Gastrocnemius medialis (tissue), 4 donors: Measurements from ENCODE around the gene ZNF276.

Experiments
- POLR2A ChIP-seq, 2 donors: fragments of 450-650 bp; IDR thresholded peaks; one replicate each; pipeline ENCODE4 v1.6.1; 2017; ENCODE audit warnings: antibody characterized with exemption in 2 of 2, mild to moderate bottlenecking in 2 of 2, moderate library complexity in 2 of 2
- TF ChIP-seq, protein P1 (sequence below), 5 experiments: fragments of 450-650 bp in 3 of 5; fragments of 200-600 bp in 2 of 5; sonication (generic) in 2 of 5; IDR thresholded peaks in 4 of 5; conservative IDR thresholded peaks in 1 of 5; 1 replicate in 4 of 5; 2 replicates in 1 of 5; pipeline ENCODE4 v1.5.1; 2016 to 2019; ENCODE audit warnings: antibody characterized with exemption in 5 of 5, mild to moderate bottlenecking in 3 of 5, moderate library complexity in 3 of 5

DNA sequence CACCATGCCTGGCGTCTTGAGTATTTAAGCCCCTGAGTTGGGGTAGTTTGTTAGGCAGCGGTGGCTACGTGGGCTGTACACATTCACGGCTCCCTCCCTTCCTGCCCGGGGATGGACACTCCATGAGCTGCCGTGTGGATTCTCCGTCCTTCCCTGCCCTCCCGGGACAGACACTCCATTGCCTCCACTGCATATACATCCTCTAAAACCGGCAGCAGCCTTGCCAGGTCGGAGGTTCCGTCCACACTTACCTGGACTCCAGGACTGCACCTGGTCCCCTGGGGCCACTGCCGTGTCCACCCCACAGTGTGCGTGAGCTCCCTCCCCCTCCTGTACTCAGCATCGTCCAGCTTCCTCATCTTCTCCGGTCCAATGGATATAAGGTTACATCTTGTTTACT, 16.3 kb upstream of the ZNF276 start:
- TF ChIP-seq, protein P1, sequence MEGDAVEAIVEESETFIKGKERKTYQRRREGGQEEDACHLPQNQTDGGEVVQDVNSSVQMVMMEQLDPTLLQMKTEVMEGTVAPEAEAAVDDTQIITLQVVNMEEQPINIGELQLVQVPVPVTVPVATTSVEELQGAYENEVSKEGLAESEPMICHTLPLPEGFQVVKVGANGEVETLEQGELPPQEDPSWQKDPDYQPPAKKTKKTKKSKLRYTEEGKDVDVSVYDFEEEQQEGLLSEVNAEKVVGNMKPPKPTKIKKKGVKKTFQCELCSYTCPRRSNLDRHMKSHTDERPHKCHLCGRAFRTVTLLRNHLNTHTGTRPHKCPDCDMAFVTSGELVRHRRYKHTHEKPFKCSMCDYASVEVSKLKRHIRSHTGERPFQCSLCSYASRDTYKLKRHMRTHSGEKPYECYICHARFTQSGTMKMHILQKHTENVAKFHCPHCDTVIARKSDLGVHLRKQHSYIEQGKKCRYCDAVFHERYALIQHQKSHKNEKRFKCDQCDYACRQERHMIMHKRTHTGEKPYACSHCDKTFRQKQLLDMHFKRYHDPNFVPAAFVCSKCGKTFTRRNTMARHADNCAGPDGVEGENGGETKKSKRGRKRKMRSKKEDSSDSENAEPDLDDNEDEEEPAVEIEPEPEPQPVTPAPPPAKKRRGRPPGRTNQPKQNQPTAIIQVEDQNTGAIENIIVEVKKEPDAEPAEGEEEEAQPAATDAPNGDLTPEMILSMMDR (IDR thresholded peaks at IDR 0.05 in 4 of 5, conservative IDR thresholded peaks at IDR 0.05 in 1 of 5) = no peak
- no peak for TF ChIP-seq POLR2A (IDR thresholded peaks at IDR 0.05)
